GM12892 (cell line): Measurements from ENCODE around the gene HRG. TPM values are rescaled to one million over a fixed set of nuclear protein-coding genes. Genes with fewer than 3 reads are reported as not detected.

Source experiments
- DNase-seq: peaks from one replicate; pipeline ENCODE4 v3.0.0; 2011; ENCODE audit not compliant: insufficient read length
- FAIRE-seq: peaks from 2 replicates; lab custom pipeline; 2011; peaks lifted over from hg19 to GRCh38; lab: Jason Lieb, UNC
- POLR2A ChIP-seq: IDR thresholded peaks from 2 replicates; pipeline ENCODE4 v1.6.1; 2011; ENCODE audit warnings: low read depth, low read length, control low read depth
- POLR2AphosphoS5 ChIP-seq: IDR thresholded peaks from 2 replicates; pipeline ENCODE4 v1.6.1; 2011; ENCODE audit warnings: low read depth, low read length, control low read depth
- TAF1 ChIP-seq: IDR thresholded peaks from 2 replicates; pipeline ENCODE4 v1.6.1; 2011; ENCODE audit warnings: low read depth, mild to moderate bottlenecking, control low read depth, low read length, borderline replicate concordance
- polyA plus RNA-seq: library from polyadenylated mRNA; unstranded; fragments of >200 nt; gene quantifications from one replicate; pipeline ENCODE4 v1.2.1, GENCODE V29; 2012; ENCODE audit warnings: missing spikeins, inconsistent platforms; ENCODE audit not compliant: missing spikeins

Gene HRG
- not detected for polyA plus RNA-seq

- DNase-seq (no peak), FAIRE-seq (no peak)
- TF ChIP-seq POLR2A (no peak), TAF1 (no peak), POLR2AphosphoS5 (no peak)
Measured at GRCh38 chr3:186665625-186666188, at the start of gene HRG. TSS of gene HRG (plus strand) at chr3:186666014. CDS start at chr3:186666032, 18 bp downstream.

GRCh38 chr3:186616299-186616617 lies 49.6 kb upstream of the HRG start:
- DNase-seq (no peak), FAIRE-seq (no peak)
- no peak for TF ChIP-seq TAF1
- no peak for TF ChIP-seq POLR2A
- no peak for TF ChIP-seq POLR2AphosphoS5

- TF ChIP-seq POLR2AphosphoS5 = no peak
- TF ChIP-seq TAF1 = no peak
- no peak for TF ChIP-seq POLR2A
- peak; percentile 94 for FAIRE-seq
Measured at GRCh38 chr3:186617036-186617946, 48.5 kb upstream of the HRG start.

GRCh38 chr3:186618318-186618938 lies 47.4 kb upstream of the HRG start:
- DNase-seq (no peak), FAIRE-seq (no peak)
- TF ChIP-seq TAF1 (no peak), POLR2AphosphoS5 (no peak), POLR2A (no peak)

More at GRCh38 chr3:186617036-186617946, 48.5 kb upstream of the HRG start:
- DNase-seq = peak; percentile 83

- FAIRE-seq (no peak), DNase-seq (no peak)
- no peak for TF ChIP-seq TAF1
- no peak for TF ChIP-seq POLR2A
- TF ChIP-seq POLR2AphosphoS5 = no peak
Measured at GRCh38 chr3:186619787-186620212, 46.0 kb upstream of the HRG start.

- no peak for FAIRE-seq
- no peak for TF ChIP-seq POLR2A
- no peak for TF ChIP-seq POLR2AphosphoS5
- no peak for DNase-seq
Measured at GRCh38 chr3:186620213-186621092, 45.4 kb upstream of the HRG start.

- FAIRE-seq = no peak
- DNase-seq = no peak
- TF ChIP-seq TAF1 (no peak), POLR2A (no peak), POLR2AphosphoS5 (no peak)
Measured at GRCh38 chr3:186621894-186622650, 43.7 kb upstream of the HRG start.

GRCh38 chr3:186622651-186623310 lies 43.0 kb upstream of the HRG start:
- no peak for TF ChIP-seq TAF1
- TF ChIP-seq POLR2AphosphoS5 = no peak
- TF ChIP-seq POLR2A = no peak
- FAIRE-seq (no peak), DNase-seq (no peak)

GRCh38 chr3:186624598-186624997 lies 41.2 kb upstream of the HRG start:
- DNase-seq = no peak
- TF ChIP-seq POLR2AphosphoS5 (no peak), POLR2A (no peak), TAF1 (no peak)
- FAIRE-seq = no peak

GRCh38 chr3:186625600-186626042 lies 40.2 kb upstream of the HRG start:
- DNase-seq (no peak), FAIRE-seq (no peak)
- TF ChIP-seq POLR2A = no peak
